ENCODE results near the gene TANGO6.
A peak's percentile ranks its signal among the peaks of the same experiment; 100 is the strongest.

The TANGO6 gene

DNA sequence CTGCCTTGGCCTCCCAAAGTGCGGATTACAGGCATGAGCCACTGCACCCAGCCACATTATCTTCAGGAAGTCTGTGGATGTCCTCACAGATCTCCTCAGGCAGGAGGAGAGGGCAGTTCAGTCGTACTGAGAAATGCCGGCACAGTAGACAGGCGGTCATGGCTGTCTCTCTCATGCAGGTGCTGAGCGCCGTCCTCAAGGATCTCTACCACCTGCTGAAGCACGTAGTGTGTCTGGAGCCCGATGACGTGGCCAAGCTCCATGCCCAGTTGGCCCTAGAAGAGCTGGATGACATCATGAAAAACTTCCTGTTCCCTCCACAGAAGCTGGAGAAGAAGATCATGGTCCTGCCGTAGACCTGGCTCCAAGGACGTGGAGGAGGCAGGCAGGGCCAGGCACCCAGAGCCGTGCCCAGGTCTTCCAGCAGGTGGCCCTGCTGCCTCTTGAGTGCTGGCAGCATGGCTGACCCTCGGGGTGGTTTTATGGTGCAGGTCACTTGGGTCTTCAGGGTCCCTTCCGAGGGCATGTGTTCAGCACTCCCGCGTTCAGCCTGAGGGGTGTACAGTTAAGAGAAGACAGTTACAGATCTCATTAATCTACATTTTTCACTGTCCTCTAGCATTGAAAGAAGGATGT is 240.1 kb downstream of the TANGO6 start:
- no peak for DNase-seq (ENCODE audit: low spot score)
- TF ChIP-seq, protein P1, sequence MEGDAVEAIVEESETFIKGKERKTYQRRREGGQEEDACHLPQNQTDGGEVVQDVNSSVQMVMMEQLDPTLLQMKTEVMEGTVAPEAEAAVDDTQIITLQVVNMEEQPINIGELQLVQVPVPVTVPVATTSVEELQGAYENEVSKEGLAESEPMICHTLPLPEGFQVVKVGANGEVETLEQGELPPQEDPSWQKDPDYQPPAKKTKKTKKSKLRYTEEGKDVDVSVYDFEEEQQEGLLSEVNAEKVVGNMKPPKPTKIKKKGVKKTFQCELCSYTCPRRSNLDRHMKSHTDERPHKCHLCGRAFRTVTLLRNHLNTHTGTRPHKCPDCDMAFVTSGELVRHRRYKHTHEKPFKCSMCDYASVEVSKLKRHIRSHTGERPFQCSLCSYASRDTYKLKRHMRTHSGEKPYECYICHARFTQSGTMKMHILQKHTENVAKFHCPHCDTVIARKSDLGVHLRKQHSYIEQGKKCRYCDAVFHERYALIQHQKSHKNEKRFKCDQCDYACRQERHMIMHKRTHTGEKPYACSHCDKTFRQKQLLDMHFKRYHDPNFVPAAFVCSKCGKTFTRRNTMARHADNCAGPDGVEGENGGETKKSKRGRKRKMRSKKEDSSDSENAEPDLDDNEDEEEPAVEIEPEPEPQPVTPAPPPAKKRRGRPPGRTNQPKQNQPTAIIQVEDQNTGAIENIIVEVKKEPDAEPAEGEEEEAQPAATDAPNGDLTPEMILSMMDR (IDR thresholded peaks at IDR 0.05; ENCODE audit: borderline replicate concordance, control extremely low read depth, extremely low read depth, insufficient read depth, missing control alignments), result no peak
- in situ Hi-C loops (cut with MboI; ENCODE audit: low sequenced_read_pairs, unreplicated experiment), result no loop called here

DNA sequence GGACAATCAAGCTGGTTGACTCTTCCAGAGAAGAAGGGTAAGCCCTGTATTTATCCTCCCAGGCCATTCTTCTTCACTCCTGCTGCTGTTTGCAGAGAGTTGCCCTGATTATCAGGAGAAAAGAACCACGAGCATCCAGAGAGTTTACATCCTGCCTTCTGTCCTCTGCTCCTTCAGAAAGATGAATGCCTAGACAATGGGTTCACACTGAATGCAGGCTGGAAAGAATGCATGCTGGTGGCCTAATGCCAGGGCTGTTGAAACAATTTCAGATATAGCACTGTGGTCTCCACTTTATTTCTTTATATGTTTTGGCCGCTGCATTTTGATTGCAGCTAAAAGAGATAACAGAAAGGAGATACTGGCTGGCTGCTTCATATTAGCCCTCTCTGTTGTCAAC is 241.0 kb downstream of the TANGO6 start:
- TF ChIP-seq, protein P1 (IDR thresholded peaks at IDR 0.05; ENCODE audit: borderline replicate concordance, control extremely low read depth, extremely low read depth, insufficient read depth, missing control alignments), result no peak
- DNase-seq (ENCODE audit: low spot score), result no peak
- in situ Hi-C loops (cut with MboI; ENCODE audit: low sequenced_read_pairs, unreplicated experiment), result no loop called here

DNA sequence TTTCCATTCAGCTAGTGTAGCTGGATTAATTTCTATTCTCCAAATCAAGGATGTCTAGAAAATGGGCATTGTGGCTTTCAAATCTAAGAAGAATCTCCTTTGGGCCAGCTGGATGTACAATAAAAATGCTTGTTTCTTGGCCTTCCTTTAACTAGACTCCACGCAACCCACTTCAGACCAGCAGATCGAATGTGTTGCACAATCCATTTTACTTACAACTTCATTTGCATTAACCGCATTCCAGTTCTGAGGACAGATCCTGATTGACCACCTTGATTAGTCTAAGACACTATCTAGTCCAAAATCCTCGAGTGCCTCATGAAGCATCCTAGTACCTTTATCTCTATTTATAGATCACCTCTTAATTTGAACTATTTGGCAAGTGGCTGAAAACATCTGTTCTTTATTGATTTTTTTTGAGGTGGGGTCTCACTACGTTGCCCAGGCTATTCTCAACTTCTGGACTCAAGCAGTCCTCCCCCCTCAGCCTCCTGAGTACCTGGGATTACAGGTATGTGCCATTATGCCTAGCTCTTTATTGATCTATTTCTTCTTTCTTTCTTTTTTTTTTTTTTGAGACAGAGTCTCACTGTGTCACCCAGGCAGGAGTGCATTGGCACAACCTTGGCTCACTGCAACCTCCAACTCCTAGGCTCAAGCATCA is 241.8 kb downstream of the TANGO6 start:
- in situ Hi-C loops (cut with MboI; ENCODE audit: low sequenced_read_pairs, unreplicated experiment), result no loop called here
- no peak for DNase-seq (ENCODE audit: low spot score)
- TF ChIP-seq, protein P1 (IDR thresholded peaks at IDR 0.05; ENCODE audit: borderline replicate concordance, control extremely low read depth, extremely low read depth, insufficient read depth, missing control alignments), result no peak

DNA sequence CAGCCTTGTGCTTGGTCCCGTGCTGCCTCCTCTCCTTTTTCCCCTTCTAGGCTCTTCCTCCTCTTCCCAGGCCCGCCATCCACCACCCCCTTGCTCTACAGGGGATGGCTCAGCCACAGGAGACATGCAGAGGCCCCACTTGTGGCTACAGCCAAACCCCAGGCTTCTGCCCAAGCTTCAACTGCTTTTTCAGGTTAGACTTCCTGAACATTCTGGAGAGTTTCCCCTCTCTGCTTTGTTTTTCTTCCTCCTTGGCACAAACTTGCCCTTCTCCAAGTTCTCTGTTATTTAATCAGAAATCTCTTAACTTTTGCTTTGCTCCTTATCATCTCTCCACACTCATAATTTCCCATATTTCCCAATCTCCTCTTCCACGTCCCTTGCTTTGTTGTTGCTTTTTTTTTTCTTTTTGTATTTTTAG is 243.8 kb downstream of the TANGO6 start:
- TF ChIP-seq, protein P1 (IDR thresholded peaks at IDR 0.05; ENCODE audit: borderline replicate concordance, control extremely low read depth, extremely low read depth, insufficient read depth, missing control alignments), result no peak
- no peak for DNase-seq (ENCODE audit: low spot score)
- in situ Hi-C loops (cut with MboI; ENCODE audit: low sequenced_read_pairs, unreplicated experiment), result no loop called here

DNA sequence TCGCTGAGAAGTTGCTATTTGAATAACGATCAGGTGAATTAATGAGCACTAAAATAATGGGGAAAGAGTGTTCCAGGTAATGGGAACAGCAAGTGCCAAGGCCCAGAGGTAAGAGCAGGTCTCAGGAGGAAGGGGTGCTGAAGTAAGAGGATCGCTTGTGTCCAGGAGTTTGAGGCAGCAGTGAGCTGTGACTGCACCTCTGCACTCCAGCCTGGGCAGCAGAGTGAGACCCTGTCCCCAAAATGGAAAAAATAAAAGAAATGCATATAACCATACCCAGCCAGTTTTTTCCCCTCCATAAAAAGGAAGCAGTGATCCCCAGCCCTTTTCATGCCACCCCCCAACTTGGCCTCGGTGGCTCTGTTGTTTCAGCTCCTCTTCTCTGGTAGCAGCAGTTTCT is 245.4 kb downstream of the TANGO6 start:
- in situ Hi-C loops (cut with MboI; ENCODE audit: low sequenced_read_pairs, unreplicated experiment), result no loop called here
- TF ChIP-seq, protein P1 (IDR thresholded peaks at IDR 0.05; ENCODE audit: borderline replicate concordance, control extremely low read depth, extremely low read depth, insufficient read depth, missing control alignments), result no peak
- no peak for DNase-seq (ENCODE audit: low spot score)

DNA sequence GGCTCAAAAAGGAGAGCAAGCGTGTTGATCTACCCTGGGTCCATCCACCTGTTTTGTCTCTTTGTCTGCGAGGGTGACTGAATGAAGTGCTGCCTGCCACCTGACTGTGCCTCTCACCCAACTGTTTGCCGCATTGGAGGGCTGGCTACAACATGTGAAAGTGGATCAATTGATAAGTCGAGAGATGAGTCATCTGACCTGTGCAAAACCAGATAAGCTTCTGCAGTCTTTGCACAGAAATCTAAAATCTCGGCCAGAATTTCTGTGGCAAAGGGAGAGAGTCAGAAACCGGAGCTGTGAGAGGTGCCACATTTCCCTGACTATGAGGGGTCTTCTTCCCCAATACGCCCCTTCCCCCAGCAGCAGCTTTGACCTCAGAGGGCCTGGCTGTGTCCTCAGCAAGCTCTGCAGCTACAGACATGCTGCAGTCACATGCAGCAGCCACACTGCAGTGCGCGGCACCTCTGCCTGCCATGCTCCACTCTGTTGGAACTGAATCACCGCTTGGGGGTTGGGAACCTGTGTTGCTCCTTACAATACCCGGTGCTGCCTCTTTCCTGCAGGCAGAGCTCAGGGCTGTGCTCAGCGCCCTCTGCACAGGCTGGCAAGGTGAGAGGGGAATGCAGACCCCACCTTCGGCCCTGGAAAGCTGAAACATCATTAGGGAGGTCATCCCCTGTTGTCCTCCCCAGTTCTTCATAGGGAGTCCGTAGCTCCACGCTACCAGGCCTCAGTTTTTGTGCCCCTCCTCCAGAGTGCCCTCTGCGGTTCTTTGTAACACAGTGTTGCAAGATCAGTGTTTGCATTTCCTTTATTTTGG is 246.0 kb downstream of the TANGO6 start:
- in situ Hi-C loops (cut with MboI; ENCODE audit: low sequenced_read_pairs, unreplicated experiment), result no loop called here
- TF ChIP-seq, protein P1 (IDR thresholded peaks at IDR 0.05; ENCODE audit: borderline replicate concordance, control extremely low read depth, extremely low read depth, insufficient read depth, missing control alignments), result no peak
- DNase-seq (ENCODE audit: low spot score), result peak; percentile 49

Data from GM13976 (cell line).